ENCODE data around the gene SBK3. TPM values are rescaled to one million over a fixed set of nuclear protein-coding genes. Genes with fewer than 3 reads are reported as not detected.

SBK3 gene
- total and polyA plus RNA-seq, 2 donors (not counting 1 experiment from before 2014, with no cell fraction given): not detected

- Histone ChIP-seq H3K79me2 (ENCODE audit: control insufficient read depth, insufficient read depth, low read length) (no peaks in the 10 kb centered on the region), H2AFZ (ENCODE audit: insufficient read depth, low read depth, low read length, poor library complexity, severe bottlenecking) (no peak overlapping the region), H4K20me1 (ENCODE audit: control insufficient read depth, insufficient read depth, low read length, poor library complexity, severe bottlenecking) (no peaks in the 10 kb centered on the region), H3K36me3 (replicated peaks in 1 of 2; ENCODE audit: control extremely low read depth in 1 of 2, control insufficient read depth in 1 of 2, extremely low read depth in 1 of 2, insufficient read depth in 2 of 2, low read length in 1 of 2) (no peaks in the 10 kb centered on the region), H3K4me2 (replicated peaks; ENCODE audit: low read depth, low read length, poor library complexity, severe bottlenecking) (no peak overlapping the region), H3K27me3 (replicated peaks in 1 of 4; ENCODE audit: control extremely low read depth in 1 of 4, control insufficient read depth in 3 of 4, insufficient read depth in 4 of 4, low read length in 3 of 4) (peaks cover 0 to 24% (median 4%) of the 10 kb centered on the region in 4 experiments), H3K27ac (ENCODE audit: low read length in 2 of 2) (no peak overlapping the region), H3K9ac (ENCODE audit: low read length) (no peak overlapping the region), H3K9me3 (ENCODE audit: control extremely low read depth in 1 of 3, control insufficient read depth in 2 of 3, insufficient read depth in 1 of 3, low read length in 2 of 3) (no peaks in the 10 kb centered on the region), H3K4me1 (ENCODE audit: control insufficient read depth in 2 of 2, insufficient read depth in 2 of 2, low read length in 2 of 2) (no peaks in the 10 kb centered on the region), H3K4me3 (ENCODE audit: control extremely low read depth in 1 of 5, extremely low read depth in 1 of 5, insufficient read depth in 1 of 5, low read depth in 2 of 5, low read length in 4 of 5) (no peak overlapping the region)
- 77% methylated on average over 4 of the region's 5 CpGs for WGBS (ENCODE audit: insufficient coverage)
- ChIA-PET POLR2A (no interaction called here), CTCF (no interaction called here)
- no peak for DNase-seq
- intact Hi-C loops (cut with micrococcal nuclease): no loop called here
- Mint-ChIP-seq H3K9me3 (ENCODE audit: insufficient read depth) (peaks cover 4% of the 10 kb centered on the region), H3K27ac (no peak overlapping the region), H3K27me3 (peaks cover 28% of the 10 kb centered on the region), H3K4me1 (no peaks in the 10 kb centered on the region), H3K4me3 (no peak overlapping the region)
- ATAC-seq (ENCODE audit: low read depth): no peak
- no peak for TF ChIP-seq EZH2 (IDR thresholded peaks at IDR 0.05; ENCODE audit: borderline replicate concordance, insufficient read depth, low read depth, low read length, poor library complexity, severe bottlenecking)
- TF ChIP-seq CTCF (IDR thresholded peaks at IDR 0.05): no peak
Observed at GRCh38 chr19:55543567-55543966, 1.8 kb downstream of the SBK3 start.

DNA sequence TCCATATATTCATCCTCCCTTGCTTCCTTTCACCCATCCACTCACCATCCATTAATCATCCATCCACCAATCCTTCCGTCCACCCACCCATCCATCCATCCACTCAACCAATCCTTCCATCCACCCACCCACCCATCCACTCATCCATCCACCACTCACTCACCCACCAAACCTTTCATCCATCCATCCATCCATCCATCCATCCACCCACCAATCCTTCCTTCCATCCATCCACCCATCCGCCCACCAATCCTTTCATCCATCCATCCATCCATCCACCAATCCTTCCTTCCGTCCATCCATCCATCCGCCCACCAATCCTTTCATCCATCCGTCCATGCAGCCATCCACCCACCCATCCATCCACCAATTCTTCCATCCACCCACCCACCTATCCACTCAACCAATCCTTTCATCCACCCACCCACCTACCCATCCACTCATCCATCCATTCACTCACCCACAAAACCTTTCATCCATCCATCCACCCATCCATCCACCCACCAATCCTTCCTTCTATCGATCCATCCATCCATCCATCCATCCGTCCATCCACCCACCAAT lies 3.0 kb downstream of the SBK3 start:
- Histone ChIP-seq H3K27me3 (replicated peaks in 1 of 4; ENCODE audit: control extremely low read depth in 1 of 4, control insufficient read depth in 3 of 4, insufficient read depth in 4 of 4, low read length in 3 of 4) (peaks cover 0 to 21% (median 3%) of the 10 kb centered on the region in 4 experiments), H4K20me1 (ENCODE audit: control insufficient read depth, insufficient read depth, low read length, poor library complexity, severe bottlenecking) (no peaks in the 10 kb centered on the region), H3K9ac (ENCODE audit: low read length) (no peak overlapping the region), H3K79me2 (ENCODE audit: control insufficient read depth, insufficient read depth, low read length) (no peaks in the 10 kb centered on the region), H3K4me3 (ENCODE audit: control extremely low read depth in 1 of 5, extremely low read depth in 1 of 5, insufficient read depth in 1 of 5, low read depth in 2 of 5, low read length in 4 of 5) (no peak overlapping the region), H3K36me3 (replicated peaks in 1 of 2; ENCODE audit: control extremely low read depth in 1 of 2, control insufficient read depth in 1 of 2, extremely low read depth in 1 of 2, insufficient read depth in 2 of 2, low read length in 1 of 2) (no peaks in the 10 kb centered on the region), H3K4me2 (replicated peaks; ENCODE audit: low read depth, low read length, poor library complexity, severe bottlenecking) (no peak overlapping the region), H3K9me3 (ENCODE audit: control extremely low read depth in 1 of 3, control insufficient read depth in 2 of 3, insufficient read depth in 1 of 3, low read length in 2 of 3) (no peaks in the 10 kb centered on the region), H3K27ac (ENCODE audit: low read length in 2 of 2) (no peak overlapping the region), H3K4me1 (ENCODE audit: control insufficient read depth in 2 of 2, insufficient read depth in 2 of 2, low read length in 2 of 2) (no peaks in the 10 kb centered on the region), H2AFZ (ENCODE audit: insufficient read depth, low read depth, low read length, poor library complexity, severe bottlenecking) (no peak overlapping the region)
- POLR2A ChIA-PET: no interaction called here
- 89% methylated on average over 7 of the region's 7 CpGs for WGBS (ENCODE audit: insufficient coverage)
- no peaks in the 10 kb centered on the region for H3K4me1 Mint-ChIP-seq
- DNase-seq (no peak), ATAC-seq (ENCODE audit: low read depth) (no peak)
- peaks cover 4% of the 10 kb centered on the region for H3K9me3 Mint-ChIP-seq (ENCODE audit: insufficient read depth)
- peaks cover 17% of the 10 kb centered on the region for H3K27me3 Mint-ChIP-seq
- intact Hi-C loops (cut with micrococcal nuclease): no loop called here
- TF ChIP-seq CTCF (IDR thresholded peaks at IDR 0.05) (no peak), EZH2 (IDR thresholded peaks at IDR 0.05; ENCODE audit: borderline replicate concordance, insufficient read depth, low read depth, low read length, poor library complexity, severe bottlenecking) (no peak)
- CTCF ChIA-PET: no interaction called here
- H3K4me3 Mint-ChIP-seq: no peak overlapping the region
- H3K27ac Mint-ChIP-seq: no peak overlapping the region

Measured in B cell (primary cell).